ENCODE data around the gene DIDO1.

- TF ChIP-seq CTCF (IDR thresholded peaks at IDR 0.05 in 4 of 5, conservative IDR thresholded peaks at IDR 0.05 in 1 of 5) (peak; percentile 78 to 93 (median 88)), POLR2A (IDR thresholded peaks at IDR 0.05) (no peak)
These were observed 26.1 kb downstream of the DIDO1 start for GRCh38 chr20:62900052-62900691.

All from gastrocnemius medialis (tissue), 4 donors.